H1 (cell line): Measurements from ENCODE around the gene C2orf81. TPM values are rescaled to one million over a fixed set of nuclear protein-coding genes. Genes with fewer than 3 reads are reported as not detected.

Source experiments
- BCL11A ChIP-seq, 2 experiments: IDR thresholded peaks; one replicate each; pipeline ENCODE4 v1.6.1; 2011; ENCODE audit warnings: low read depth in 2 of 2, low read length in 2 of 2, mild to moderate bottlenecking in 2 of 2
- CEBPB ChIP-seq: IDR thresholded peaks from 2 replicates; pipeline ENCODE4 v1.6.1; 2012; ENCODE audit warnings: low read depth, low read length
- CHD1 ChIP-seq: IDR thresholded peaks from 2 replicates; pipeline ENCODE4 v1.6.1; 2012; ENCODE audit warnings: low read depth, low read length, improper control_type of control experiment
- CREB1 ChIP-seq: IDR thresholded peaks from 2 replicates; pipeline ENCODE4 v1.6.1; 2012; ENCODE audit warnings: inconsistent platforms
- FOSL1 ChIP-seq: IDR thresholded peaks from 2 replicates; pipeline ENCODE4 v1.6.1; 2011; ENCODE audit warnings: mild to moderate bottlenecking, low read depth, low read length, moderate library complexity; ENCODE audit not compliant: insufficient read depth
- GTF2F1 ChIP-seq: IDR thresholded peaks from 2 replicates; pipeline ENCODE4 v1.6.1; 2012; ENCODE audit warnings: low read depth, low read length, improper control_type of control experiment, borderline replicate concordance
- POLR2A ChIP-seq, 2 experiments: IDR thresholded peaks; 1 replicate in 1 of 2; 2 replicates in 1 of 2; pipeline ENCODE4 v1.6.1; 2011; ENCODE audit warnings: low read depth in 2 of 2, low read length in 2 of 2, mild to moderate bottlenecking in 2 of 2; ENCODE audit errors: control extremely low read depth in 1 of 2
- SP1 ChIP-seq: IDR thresholded peaks from 2 replicates; pipeline ENCODE4 v1.6.1; 2011; ENCODE audit warnings: low read depth, low read length
- USF2 ChIP-seq: IDR thresholded peaks from 2 replicates; pipeline ENCODE4 v1.6.1; 2011; ENCODE audit warnings: low read length, improper control_type of control experiment
- polyA plus RNA-seq, 7 experiments: library from polyadenylated mRNA; depleted of rRNA in 3 of 7; stranded (reverse) in 5 of 7; unstranded in 2 of 7; fragments of >200 nt in 5 of 7; fragments of 200-250 nt in 2 of 7; gene quantifications; 1 replicate in 5 of 7; 2 replicates in 1 of 7; 4 replicates in 1 of 7; pipeline versions ENCODE4 v1.2.1 to v1.2.3, GENCODE V29; 2011 to 2013; ENCODE audit warnings: missing spikeins in 2 of 7, mixed read lengths in 2 of 7
- total RNA-seq: library from RNA; stranded (reverse); fragmentation: NEBNext Ultra II Directional; extraction: Animal tissue kit (Norgen Biotek cat#: 25700); gene quantifications from 2 replicates; pipeline ENCODE4 v1.2.1, GENCODE V29; 2021
- TF ChIP-seq, protein P1 (sequence below): fragments of 300-600 bp; sonication (generic); IDR thresholded peaks from 2 replicates; pipeline ENCODE4 v1.7.1; 2012; ENCODE audit warnings: low read length, moderate library complexity, mild to moderate bottlenecking, inconsistent platforms; ENCODE audit not compliant: insufficient replicate concordance
- TF ChIP-seq, protein P2 (sequence below): IDR thresholded peaks from 2 replicates; pipeline ENCODE4 v1.6.1; 2011; ENCODE audit warnings: low read depth, mild to moderate bottlenecking, low read length; ENCODE audit not compliant: insufficient read depth

Gene C2orf81
- total and polyA plus RNA-seq, 2 of the 8 experiments (the other 6 are each of a cell fraction or from before 2014, with no cell fraction given), result 1.6 to 3.3 TPM

DNA sequence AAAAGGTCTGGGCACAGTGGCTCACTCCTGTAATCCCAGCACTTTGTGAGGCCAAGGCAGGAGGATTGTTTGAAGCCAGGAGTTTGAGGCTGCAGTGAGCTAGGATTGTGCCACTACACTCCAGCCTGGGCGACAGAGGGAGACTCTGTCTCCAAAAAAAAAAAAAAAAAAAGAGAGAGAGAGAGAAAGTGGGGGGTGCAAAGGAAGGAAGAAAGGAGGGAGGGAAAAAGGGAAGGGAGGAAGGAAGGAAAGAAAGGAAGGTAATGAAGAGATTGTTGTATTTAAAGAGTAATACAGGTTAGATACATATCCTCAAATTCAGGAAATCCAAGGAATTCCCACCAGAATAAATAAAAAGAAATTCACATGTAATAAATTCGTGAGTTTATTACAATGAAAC lies 19.5 kb downstream of the C2orf81 start (continued):
- TF ChIP-seq, protein P1, sequence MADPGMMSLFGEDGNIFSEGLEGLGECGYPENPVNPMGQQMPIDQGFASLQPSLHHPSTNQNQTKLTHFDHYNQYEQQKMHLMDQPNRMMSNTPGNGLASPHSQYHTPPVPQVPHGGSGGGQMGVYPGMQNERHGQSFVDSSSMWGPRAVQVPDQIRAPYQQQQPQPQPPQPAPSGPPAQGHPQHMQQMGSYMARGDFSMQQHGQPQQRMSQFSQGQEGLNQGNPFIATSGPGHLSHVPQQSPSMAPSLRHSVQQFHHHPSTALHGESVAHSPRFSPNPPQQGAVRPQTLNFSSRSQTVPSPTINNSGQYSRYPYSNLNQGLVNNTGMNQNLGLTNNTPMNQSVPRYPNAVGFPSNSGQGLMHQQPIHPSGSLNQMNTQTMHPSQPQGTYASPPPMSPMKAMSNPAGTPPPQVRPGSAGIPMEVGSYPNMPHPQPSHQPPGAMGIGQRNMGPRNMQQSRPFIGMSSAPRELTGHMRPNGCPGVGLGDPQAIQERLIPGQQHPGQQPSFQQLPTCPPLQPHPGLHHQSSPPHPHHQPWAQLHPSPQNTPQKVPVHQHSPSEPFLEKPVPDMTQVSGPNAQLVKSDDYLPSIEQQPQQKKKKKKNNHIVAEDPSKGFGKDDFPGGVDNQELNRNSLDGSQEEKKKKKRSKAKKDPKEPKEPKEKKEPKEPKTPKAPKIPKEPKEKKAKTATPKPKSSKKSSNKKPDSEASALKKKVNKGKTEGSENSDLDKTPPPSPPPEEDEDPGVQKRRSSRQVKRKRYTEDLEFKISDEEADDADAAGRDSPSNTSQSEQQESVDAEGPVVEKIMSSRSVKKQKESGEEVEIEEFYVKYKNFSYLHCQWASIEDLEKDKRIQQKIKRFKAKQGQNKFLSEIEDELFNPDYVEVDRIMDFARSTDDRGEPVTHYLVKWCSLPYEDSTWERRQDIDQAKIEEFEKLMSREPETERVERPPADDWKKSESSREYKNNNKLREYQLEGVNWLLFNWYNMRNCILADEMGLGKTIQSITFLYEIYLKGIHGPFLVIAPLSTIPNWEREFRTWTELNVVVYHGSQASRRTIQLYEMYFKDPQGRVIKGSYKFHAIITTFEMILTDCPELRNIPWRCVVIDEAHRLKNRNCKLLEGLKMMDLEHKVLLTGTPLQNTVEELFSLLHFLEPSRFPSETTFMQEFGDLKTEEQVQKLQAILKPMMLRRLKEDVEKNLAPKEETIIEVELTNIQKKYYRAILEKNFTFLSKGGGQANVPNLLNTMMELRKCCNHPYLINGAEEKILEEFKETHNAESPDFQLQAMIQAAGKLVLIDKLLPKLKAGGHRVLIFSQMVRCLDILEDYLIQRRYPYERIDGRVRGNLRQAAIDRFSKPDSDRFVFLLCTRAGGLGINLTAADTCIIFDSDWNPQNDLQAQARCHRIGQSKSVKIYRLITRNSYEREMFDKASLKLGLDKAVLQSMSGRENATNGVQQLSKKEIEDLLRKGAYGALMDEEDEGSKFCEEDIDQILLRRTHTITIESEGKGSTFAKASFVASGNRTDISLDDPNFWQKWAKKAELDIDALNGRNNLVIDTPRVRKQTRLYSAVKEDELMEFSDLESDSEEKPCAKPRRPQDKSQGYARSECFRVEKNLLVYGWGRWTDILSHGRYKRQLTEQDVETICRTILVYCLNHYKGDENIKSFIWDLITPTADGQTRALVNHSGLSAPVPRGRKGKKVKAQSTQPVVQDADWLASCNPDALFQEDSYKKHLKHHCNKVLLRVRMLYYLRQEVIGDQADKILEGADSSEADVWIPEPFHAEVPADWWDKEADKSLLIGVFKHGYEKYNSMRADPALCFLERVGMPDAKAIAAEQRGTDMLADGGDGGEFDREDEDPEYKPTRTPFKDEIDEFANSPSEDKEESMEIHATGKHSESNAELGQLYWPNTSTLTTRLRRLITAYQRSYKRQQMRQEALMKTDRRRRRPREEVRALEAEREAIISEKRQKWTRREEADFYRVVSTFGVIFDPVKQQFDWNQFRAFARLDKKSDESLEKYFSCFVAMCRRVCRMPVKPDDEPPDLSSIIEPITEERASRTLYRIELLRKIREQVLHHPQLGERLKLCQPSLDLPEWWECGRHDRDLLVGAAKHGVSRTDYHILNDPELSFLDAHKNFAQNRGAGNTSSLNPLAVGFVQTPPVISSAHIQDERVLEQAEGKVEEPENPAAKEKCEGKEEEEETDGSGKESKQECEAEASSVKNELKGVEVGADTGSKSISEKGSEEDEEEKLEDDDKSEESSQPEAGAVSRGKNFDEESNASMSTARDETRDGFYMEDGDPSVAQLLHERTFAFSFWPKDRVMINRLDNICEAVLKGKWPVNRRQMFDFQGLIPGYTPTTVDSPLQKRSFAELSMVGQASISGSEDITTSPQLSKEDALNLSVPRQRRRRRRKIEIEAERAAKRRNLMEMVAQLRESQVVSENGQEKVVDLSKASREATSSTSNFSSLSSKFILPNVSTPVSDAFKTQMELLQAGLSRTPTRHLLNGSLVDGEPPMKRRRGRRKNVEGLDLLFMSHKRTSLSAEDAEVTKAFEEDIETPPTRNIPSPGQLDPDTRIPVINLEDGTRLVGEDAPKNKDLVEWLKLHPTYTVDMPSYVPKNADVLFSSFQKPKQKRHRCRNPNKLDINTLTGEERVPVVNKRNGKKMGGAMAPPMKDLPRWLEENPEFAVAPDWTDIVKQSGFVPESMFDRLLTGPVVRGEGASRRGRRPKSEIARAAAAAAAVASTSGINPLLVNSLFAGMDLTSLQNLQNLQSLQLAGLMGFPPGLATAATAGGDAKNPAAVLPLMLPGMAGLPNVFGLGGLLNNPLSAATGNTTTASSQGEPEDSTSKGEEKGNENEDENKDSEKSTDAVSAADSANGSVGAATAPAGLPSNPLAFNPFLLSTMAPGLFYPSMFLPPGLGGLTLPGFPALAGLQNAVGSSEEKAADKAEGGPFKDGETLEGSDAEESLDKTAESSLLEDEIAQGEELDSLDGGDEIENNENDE, result no peak
- TF ChIP-seq GTF2F1, result no peak
- TF ChIP-seq SP1, result no peak
- TF ChIP-seq CHD1, result no peak
- TF ChIP-seq BCL11A (IDR thresholded peaks at IDR 0.05; ENCODE audit: low read depth in 2 of 2, low read length in 2 of 2), result no peak
- no peak for TF ChIP-seq USF2
- TF ChIP-seq, protein P2, sequence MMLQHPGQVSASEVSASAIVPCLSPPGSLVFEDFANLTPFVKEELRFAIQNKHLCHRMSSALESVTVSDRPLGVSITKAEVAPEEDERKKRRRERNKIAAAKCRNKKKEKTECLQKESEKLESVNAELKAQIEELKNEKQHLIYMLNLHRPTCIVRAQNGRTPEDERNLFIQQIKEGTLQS, result no peak
- no peak for TF ChIP-seq POLR2A (IDR thresholded peaks at IDR 0.05; ENCODE audit: control extremely low read depth in 1 of 2, low read depth in 2 of 2, low read length in 2 of 2)
- TF ChIP-seq FOSL1, result no peak
- no peak for TF ChIP-seq CREB1
- TF ChIP-seq CEBPB, result no peak
